ENCODE measurements around the gene C4orf50.

Gene C4orf50

GRCh38 chr4:5895287-5895686 is 122.9 kb downstream of the C4orf50 start:
- intact Hi-C loops (cut with DNase I; ENCODE audit: low total_unique reads), result no loop called here
- no peak for DNase-seq
- Histone ChIP-seq H3K36me3 (no peaks in the 10 kb centered on the region), H3K4me1 (peaks cover 0 to 17% (median 3%) of the 10 kb centered on the region in 4 donors), H3K27ac (no peak overlapping the region), H3K27me3 (peaks cover 0 to 58% of the 10 kb centered on the region in 2 donors), H3K9me3 (peaks cover 0 to 4% (median 0%) of the 10 kb centered on the region in 3 donors), H3K4me3 (no peak overlapping the region)
- no peak for TF ChIP-seq CTCF (IDR thresholded peaks at IDR 0.05)

- no peak for TF ChIP-seq CTCF (IDR thresholded peaks at IDR 0.05)
- peaks cover 0 to 68% of the 10 kb centered on the region in 2 donors for H3K27me3 ChIP-seq
- H3K9me3 ChIP-seq, result peaks cover 0 to 4% (median 0%) of the 10 kb centered on the region in 3 donors
- no peak overlapping the region for H3K4me3 ChIP-seq
- DNase-seq, result no peak
- H3K27ac ChIP-seq, result no peak overlapping the region
- intact Hi-C loops (cut with DNase I; ENCODE audit: low total_unique reads), result no loop called here
- H3K4me1 ChIP-seq, result peaks cover 0 to 22% (median 7%) of the 10 kb centered on the region in 4 donors
- no peaks in the 10 kb centered on the region for H3K36me3 ChIP-seq
These were observed 124.0 kb downstream of the C4orf50 start for GRCh38 chr4:5894266-5894665.

- H3K4me3 ChIP-seq, result no peak overlapping the region
- H3K9me3 ChIP-seq, result peaks cover 0 to 4% (median 0%) of the 10 kb centered on the region in 3 donors
- intact Hi-C loops (cut with DNase I; ENCODE audit: low total_unique reads), result no loop called here
- no peak for TF ChIP-seq CTCF (IDR thresholded peaks at IDR 0.05)
- H3K4me1 ChIP-seq, result peaks cover 0 to 27% (median 9%) of the 10 kb centered on the region in 4 donors
- no peak for DNase-seq
- no peak overlapping the region for H3K27ac ChIP-seq
- H3K27me3 ChIP-seq, result peaks cover 0 to 75% of the 10 kb centered on the region in 2 donors
- H3K36me3 ChIP-seq, result no peaks in the 10 kb centered on the region
These were observed 124.6 kb downstream of the C4orf50 start for GRCh38 chr4:5893591-5893990.

GRCh38 chr4:5893004-5893580 is 125.1 kb downstream of the C4orf50 start, which contains the start of gene CRMP1:
Gene CRMP1 (minus strand): TSS chr4:5893086. CDS start chr4:5892969, 117 bp downstream.
- Histone ChIP-seq H3K9me3 (peaks cover 0 to 4% (median 0%) of the 10 kb centered on the region in 3 donors), H3K36me3 (no peaks in the 10 kb centered on the region), H3K27me3 (peaks cover 0 to 80% of the 10 kb centered on the region in 2 donors), H3K27ac (no peak within 1 kb of the TSS), H3K4me1 (peaks cover 0 to 32% (median 14%) of the 10 kb centered on the region in 4 donors), H3K4me3 (no peak within 1 kb of the TSS)
- DNase-seq, result no peak
- no peak for TF ChIP-seq CTCF (IDR thresholded peaks at IDR 0.05)
- intact Hi-C loops (cut with DNase I; ENCODE audit: low total_unique reads), result no loop called here

- H3K27me3 ChIP-seq, result peaks cover 0 to 85% of the 10 kb centered on the region in 2 donors
- DNase-seq, result no peak
- intact Hi-C loops (cut with DNase I; ENCODE audit: low total_unique reads), result no loop called here
- H3K4me3 ChIP-seq, result no peak overlapping the region
- H3K27ac ChIP-seq, result no peak overlapping the region
- TF ChIP-seq CTCF (IDR thresholded peaks at IDR 0.05), result no peak
- peaks cover 0 to 4% (median 0%) of the 10 kb centered on the region in 3 donors for H3K9me3 ChIP-seq
- H3K36me3 ChIP-seq, result no peaks in the 10 kb centered on the region
- peaks cover 0 to 38% (median 20%) of the 10 kb centered on the region in 4 donors for H3K4me1 ChIP-seq
These were observed 125.8 kb downstream of the C4orf50 start for GRCh38 chr4:5892323-5893003.
